WERI-Rb-1 (cell line): ENCODE data around the gene NAA10.
A peak's percentile ranks its signal among the peaks of the same experiment; 100 is the strongest.

Source experiments
- DNase-seq: peaks from one replicate; pipeline ENCODE4 v3.0.0-alpha.2; 2020
- H3K27ac ChIP-seq: fragments of 250-450 bp; sonication (Bioruptor Pico); 2 replicates; pipeline ENCODE4 v1.5.1; 2020; ENCODE audit warnings: mild to moderate bottlenecking, moderate library complexity
- H3K27me3 ChIP-seq: fragments of 250-450 bp; sonication (Bioruptor Pico); 2 replicates; pipeline ENCODE4 v1.5.1; 2021; ENCODE audit warnings: mild to moderate bottlenecking, low read depth, moderate library complexity; ENCODE audit not compliant: insufficient read depth, severe bottlenecking
- H3K36me3 ChIP-seq: fragments of 250-450 bp; sonication (Bioruptor Pico); 2 replicates; pipeline ENCODE4 v1.5.1; 2020; ENCODE audit warnings: mild to moderate bottlenecking, moderate library complexity
- H3K4me3 ChIP-seq: 2 replicates; pipeline ENCODE4 v1.5.1; 2011; ENCODE audit warnings: low read depth, mild to moderate bottlenecking, control low read depth, low read length
- H3K9me3 ChIP-seq: fragments of 250-450 bp; sonication (Bioruptor Pico); 2 replicates; pipeline ENCODE4 v1.5.1; 2021; ENCODE audit warnings: mild to moderate bottlenecking, moderate library complexity; ENCODE audit not compliant: severe bottlenecking
- TF ChIP-seq, protein P1 (sequence below): IDR thresholded peaks from 2 replicates; pipeline ENCODE4 v1.5.1; 2011; ENCODE audit warnings: low read depth, mild to moderate bottlenecking, control low read depth, inconsistent platforms, low read length

NAA10 gene

DNA sequence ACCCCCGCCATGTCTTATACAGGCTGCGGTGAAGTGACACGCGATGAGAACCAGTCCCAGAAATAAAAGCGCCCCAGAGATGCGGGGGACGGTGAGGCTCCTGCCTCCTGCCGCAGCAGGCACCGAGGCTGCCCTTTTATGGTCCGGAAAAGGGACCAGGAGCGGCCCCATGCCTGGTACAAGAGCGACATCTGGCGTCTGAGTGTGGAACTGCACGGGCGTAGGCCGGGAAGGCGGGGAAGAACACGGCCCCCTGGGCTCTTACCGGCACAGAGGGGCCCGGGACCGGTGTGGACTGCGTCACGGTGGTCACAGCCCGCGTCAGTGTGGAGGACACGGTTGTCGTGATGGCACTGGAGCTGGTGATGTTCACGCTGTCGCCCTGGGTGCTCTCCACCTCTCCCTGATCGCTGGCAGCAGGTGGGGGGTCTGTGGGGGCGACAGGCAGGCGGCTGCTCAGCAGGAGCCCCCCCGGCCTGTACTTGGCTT is 18.5 kb upstream of the NAA10 start:
- Histone ChIP-seq H3K4me3 (no peak overlapping the region), H3K27me3 (peaks cover 49% of the 10 kb centered on the region), H3K36me3 (peaks cover 95% of the 10 kb centered on the region), H3K9me3 (no peaks in the 10 kb centered on the region), H3K27ac (no peak overlapping the region)
- TF ChIP-seq, protein P1, sequence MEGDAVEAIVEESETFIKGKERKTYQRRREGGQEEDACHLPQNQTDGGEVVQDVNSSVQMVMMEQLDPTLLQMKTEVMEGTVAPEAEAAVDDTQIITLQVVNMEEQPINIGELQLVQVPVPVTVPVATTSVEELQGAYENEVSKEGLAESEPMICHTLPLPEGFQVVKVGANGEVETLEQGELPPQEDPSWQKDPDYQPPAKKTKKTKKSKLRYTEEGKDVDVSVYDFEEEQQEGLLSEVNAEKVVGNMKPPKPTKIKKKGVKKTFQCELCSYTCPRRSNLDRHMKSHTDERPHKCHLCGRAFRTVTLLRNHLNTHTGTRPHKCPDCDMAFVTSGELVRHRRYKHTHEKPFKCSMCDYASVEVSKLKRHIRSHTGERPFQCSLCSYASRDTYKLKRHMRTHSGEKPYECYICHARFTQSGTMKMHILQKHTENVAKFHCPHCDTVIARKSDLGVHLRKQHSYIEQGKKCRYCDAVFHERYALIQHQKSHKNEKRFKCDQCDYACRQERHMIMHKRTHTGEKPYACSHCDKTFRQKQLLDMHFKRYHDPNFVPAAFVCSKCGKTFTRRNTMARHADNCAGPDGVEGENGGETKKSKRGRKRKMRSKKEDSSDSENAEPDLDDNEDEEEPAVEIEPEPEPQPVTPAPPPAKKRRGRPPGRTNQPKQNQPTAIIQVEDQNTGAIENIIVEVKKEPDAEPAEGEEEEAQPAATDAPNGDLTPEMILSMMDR = peak; percentile 99
- DNase-seq = peak; percentile 85

DNA sequence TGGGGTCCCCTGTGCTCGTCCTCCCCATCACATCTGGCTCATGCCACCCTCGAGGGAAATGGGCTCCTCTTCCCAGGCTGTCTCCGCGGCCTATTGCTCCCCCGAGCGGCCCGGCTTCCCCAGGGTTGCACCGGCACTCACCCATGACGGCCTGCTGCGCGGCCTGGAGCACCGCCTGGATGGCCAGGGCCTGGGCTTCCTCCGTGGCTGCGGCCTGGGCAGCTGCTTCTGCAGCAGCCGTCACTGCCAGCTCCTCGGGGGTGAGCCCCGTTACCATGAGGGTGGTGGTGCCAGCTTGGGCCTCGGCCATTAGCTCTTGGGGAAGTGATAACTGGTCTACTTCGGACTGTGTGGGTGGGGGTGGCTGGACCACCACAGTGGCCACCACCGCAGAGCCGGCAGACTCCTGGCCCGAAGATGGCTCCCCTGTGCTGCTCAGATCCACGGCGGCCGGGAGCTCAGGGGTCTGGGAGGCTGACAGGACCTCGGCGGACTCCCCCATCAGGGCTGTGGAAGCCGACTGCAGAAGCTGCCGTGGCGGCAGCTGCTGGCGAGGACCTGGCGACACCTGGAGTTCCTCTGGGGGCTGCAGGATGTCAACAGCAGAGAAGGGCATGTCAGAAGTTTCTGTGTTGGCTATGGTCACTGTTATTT is 17.7 kb upstream of the NAA10 start:
- no peaks in the 10 kb centered on the region for H3K9me3 ChIP-seq
- no peak for DNase-seq
- TF ChIP-seq, protein P1 = no peak
- peaks cover 93% of the 10 kb centered on the region for H3K36me3 ChIP-seq
- H3K27me3 ChIP-seq = peaks cover 48% of the 10 kb centered on the region
- H3K27ac ChIP-seq = no peak overlapping the region
- H3K4me3 ChIP-seq = no peak overlapping the region

- DNase-seq = no peak
- Histone ChIP-seq H3K27ac (no peak overlapping the region), H3K27me3 (peaks cover 43% of the 10 kb centered on the region), H3K4me3 (no peak overlapping the region), H3K36me3 (peaks cover 91% of the 10 kb centered on the region), H3K9me3 (no peaks in the 10 kb centered on the region)
- TF ChIP-seq, protein P1 = no peak
Measured at GRCh38 chrX:153951683-153952372, 17.0 kb upstream of the NAA10 start.

DNA sequence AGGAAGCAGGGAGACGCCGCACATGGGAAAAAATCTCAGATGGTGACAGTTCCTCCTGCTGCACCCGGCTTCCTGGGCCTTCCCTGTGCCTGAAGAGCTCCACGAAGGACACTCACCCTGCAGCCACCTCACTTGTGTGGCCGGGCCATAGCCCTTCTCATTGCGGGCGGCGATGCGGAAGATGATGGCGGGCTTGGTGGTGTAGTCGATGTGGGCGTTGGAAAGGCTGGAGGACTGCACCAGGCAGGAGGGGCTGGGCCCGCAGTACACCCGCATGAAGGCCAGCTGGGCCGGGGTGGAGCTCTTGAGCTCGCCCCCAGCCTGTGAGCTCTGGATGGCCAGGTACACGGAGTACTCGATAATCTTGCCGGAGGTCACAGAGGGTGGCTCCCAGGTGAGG is 15.3 kb upstream of the NAA10 start:
- H3K27me3 ChIP-seq = peaks cover 44% of the 10 kb centered on the region
- peaks cover 83% of the 10 kb centered on the region for H3K36me3 ChIP-seq
- DNase-seq = no peak
- H3K4me3 ChIP-seq = no peak overlapping the region
- H3K9me3 ChIP-seq = no peaks in the 10 kb centered on the region
- no peak overlapping the region for H3K27ac ChIP-seq
- TF ChIP-seq, protein P1 = no peak

- Histone ChIP-seq H3K4me3 (no peak overlapping the region), H3K9me3 (no peaks in the 10 kb centered on the region), H3K27me3 (peaks cover 43% of the 10 kb centered on the region), H3K36me3 (peaks cover 73% of the 10 kb centered on the region), H3K27ac (peak overlapping the region; percentile 49)
- DNase-seq = no peak
- TF ChIP-seq, protein P1 = no peak
Measured at GRCh38 chrX:153948847-153949805, 14.3 kb upstream of the NAA10 start.
